Trophoblast cell (in vitro differentiated cells and primary cell): Measurements from ENCODE around the gene TTLL5.

ENCODE experiments used
- DNase-seq, 2 donors: peaks; one replicate each; pipeline ENCODE4 v3.0.0-alpha.2; 2016
- H2AFZ ChIP-seq: 2 replicates; pipeline ENCODE4 v1.6.1; 2013; ENCODE audit warnings: low read length, moderate library complexity, mild to moderate bottlenecking; ENCODE audit not compliant: insufficient read depth, poor library complexity
- H2AK5ac ChIP-seq: 2 replicates; pipeline ENCODE4 v1.6.1; 2013; ENCODE audit warnings: mild to moderate bottlenecking, low read length
- H2BK120ac ChIP-seq: 2 replicates; pipeline ENCODE4 v1.6.1; 2013; ENCODE audit warnings: low read length, mild to moderate bottlenecking, moderate library complexity; ENCODE audit not compliant: insufficient read depth, poor library complexity
- H2BK12ac ChIP-seq: 2 replicates; pipeline ENCODE4 v1.6.1; 2013; ENCODE audit warnings: mild to moderate bottlenecking, low read length, moderate library complexity
- H2BK5ac ChIP-seq: 2 replicates; pipeline ENCODE4 v1.6.1; 2013; ENCODE audit warnings: low read length, low read depth, moderate library complexity, mild to moderate bottlenecking; ENCODE audit not compliant: poor library complexity
- H3K14ac ChIP-seq: 2 replicates; pipeline ENCODE4 v1.6.1; 2013; ENCODE audit warnings: mild to moderate bottlenecking, low read length
- H3K18ac ChIP-seq: 2 replicates; pipeline ENCODE4 v1.6.1; 2013; ENCODE audit warnings: mild to moderate bottlenecking, low read length
- H3K23ac ChIP-seq: 2 replicates; pipeline ENCODE4 v1.6.1; 2013; ENCODE audit warnings: low read length
- H3K27ac ChIP-seq: 2 replicates; pipeline ENCODE4 v1.5.1; 2013; ENCODE audit warnings: low read depth, mild to moderate bottlenecking, inconsistent platforms, low read length, moderate library complexity
- H3K27me3 ChIP-seq: 2 replicates; pipeline ENCODE4 v1.6.1; 2013; ENCODE audit warnings: inconsistent platforms, mild to moderate bottlenecking, low read length, moderate library complexity; ENCODE audit not compliant: insufficient read depth
- H3K36me3 ChIP-seq, 2 experiments: 1 replicate in 1 of 2; 2 replicates in 1 of 2; pipeline ENCODE4 v1.6.1; 2013; ENCODE audit warnings: low read length in 2 of 2, mild to moderate bottlenecking in 2 of 2, moderate library complexity in 1 of 2; ENCODE audit not compliant: insufficient read depth in 2 of 2, control insufficient read depth in 1 of 2
- H3K4ac ChIP-seq: 2 replicates; pipeline ENCODE4 v1.6.1; 2013; ENCODE audit warnings: low read depth, mild to moderate bottlenecking, low read length, moderate library complexity
- H3K4me1 ChIP-seq, 2 experiments: 1 replicate in 1 of 2; 2 replicates in 1 of 2; pipeline ENCODE4 v1.6.1; 2013; ENCODE audit warnings: low read length in 2 of 2, mild to moderate bottlenecking in 2 of 2, moderate library complexity in 1 of 2; ENCODE audit not compliant: insufficient read depth in 2 of 2, control insufficient read depth in 1 of 2
- H3K4me2 ChIP-seq: 2 replicates; pipeline ENCODE4 v1.6.1; 2013; ENCODE audit warnings: inconsistent platforms, mild to moderate bottlenecking, low read length, moderate library complexity
- H3K4me3 ChIP-seq: 2 replicates; pipeline ENCODE4 v1.5.1; 2013; ENCODE audit warnings: mild to moderate bottlenecking, low read depth, low read length, inconsistent platforms
- H3K79me1 ChIP-seq: one replicate; pipeline ENCODE4 v1.6.1; 2013; ENCODE audit warnings: low read length
- H3K79me2 ChIP-seq: 2 replicates; pipeline ENCODE4 v1.6.1; 2013; ENCODE audit warnings: low read length, mild to moderate bottlenecking; ENCODE audit not compliant: control insufficient read depth, insufficient read depth, poor library complexity
- H3K9ac ChIP-seq: 2 replicates; pipeline ENCODE4 v1.6.1; 2013; ENCODE audit warnings: mild to moderate bottlenecking, low read length
- H3K9me3 ChIP-seq: 2 replicates; pipeline ENCODE4 v1.6.1; 2013; ENCODE audit warnings: low read depth, mild to moderate bottlenecking, control low read depth, inconsistent platforms, low read length; ENCODE audit not compliant: insufficient read depth
- H4K12ac ChIP-seq: 2 replicates; pipeline ENCODE4 v1.6.1; 2013; ENCODE audit warnings: low read depth, mild to moderate bottlenecking, low read length, moderate library complexity
- H4K8ac ChIP-seq: 2 replicates; pipeline ENCODE4 v1.6.1; 2013; ENCODE audit warnings: low read depth, mild to moderate bottlenecking, low read length, moderate library complexity
- H4K91ac ChIP-seq: one replicate; pipeline ENCODE4 v1.6.1; 2013; ENCODE audit warnings: low read depth, mild to moderate bottlenecking, low read length, moderate library complexity
- WGBS: extraction: QIAGEN DNeasy Blood & Tissue Kit; methylation state at CpG from one replicate; pipeline ENCODE4 v1.1.7; 2013; ENCODE audit warnings: missing lambda C conversion rate; ENCODE audit not compliant: insufficient read length, insufficient coverage; ENCODE audit errors: extremely low coverage; 5-methylcytosine and 5-hydroxymethylcytosine counted together

TTLL5 gene

GRCh38 chr14:75697918-75698317, 36.9 kb downstream of the TTLL5 start:
- no peak overlapping the region for H3K4me2 ChIP-seq
- DNase-seq, result no peak
- no peak overlapping the region for H3K9ac ChIP-seq
- H3K14ac ChIP-seq, result no peak overlapping the region
- H3K79me2 ChIP-seq, result no peaks in the 10 kb centered on the region
- peaks cover 1% of the 10 kb centered on the region for H3K9me3 ChIP-seq
- no peak overlapping the region for H2AFZ ChIP-seq
- no peak overlapping the region for H2AK5ac ChIP-seq
- H3K4me1 ChIP-seq, result no peaks in the 10 kb centered on the region
- H3K4ac ChIP-seq, result no peak overlapping the region
- no peak overlapping the region for H4K12ac ChIP-seq
- no CpG with 5 or more reads among the region's 2 CpGs for WGBS
- H3K27me3 ChIP-seq, result no peaks in the 10 kb centered on the region
- H3K79me1 ChIP-seq, result no peaks in the 10 kb centered on the region
- H3K36me3 ChIP-seq, result peaks cover 19 to 21% of the 10 kb centered on the region in 2 experiments
- H3K4me3 ChIP-seq, result no peak overlapping the region
- H3K18ac ChIP-seq, result no peak overlapping the region
- H2BK5ac ChIP-seq, result no peak overlapping the region
- H3K23ac ChIP-seq, result no peak overlapping the region
- no peak overlapping the region for H3K27ac ChIP-seq
- H2BK120ac ChIP-seq, result no peak overlapping the region
- no peak overlapping the region for H2BK12ac ChIP-seq
- H4K8ac ChIP-seq, result no peak overlapping the region
- H4K91ac ChIP-seq, result no peak overlapping the region

- no peak for DNase-seq
- H3K9me3 ChIP-seq, result peaks cover 1% of the 10 kb centered on the region
- H3K23ac ChIP-seq, result no peak overlapping the region
- no peak overlapping the region for H2AK5ac ChIP-seq
- no peaks in the 10 kb centered on the region for H3K4me1 ChIP-seq
- H3K79me1 ChIP-seq, result no peaks in the 10 kb centered on the region
- no peak overlapping the region for H2BK12ac ChIP-seq
- H3K14ac ChIP-seq, result no peak overlapping the region
- no peak overlapping the region for H2BK120ac ChIP-seq
- H4K91ac ChIP-seq, result no peak overlapping the region
- H2BK5ac ChIP-seq, result no peak overlapping the region
- no CpG with 5 or more reads among the region's 3 CpGs for WGBS
- H3K27me3 ChIP-seq, result no peaks in the 10 kb centered on the region
- peaks cover 17% of the 10 kb centered on the region in 2 experiments for H3K36me3 ChIP-seq
- no peaks in the 10 kb centered on the region for H3K79me2 ChIP-seq
- H4K8ac ChIP-seq, result no peak overlapping the region
- no peak overlapping the region for H3K27ac ChIP-seq
- H3K4me2 ChIP-seq, result no peak overlapping the region
- no peak overlapping the region for H3K9ac ChIP-seq
- no peak overlapping the region for H3K4me3 ChIP-seq
- H2AFZ ChIP-seq, result no peak overlapping the region
- H3K4ac ChIP-seq, result no peak overlapping the region
- no peak overlapping the region for H4K12ac ChIP-seq
- H3K18ac ChIP-seq, result no peak overlapping the region
Observed at GRCh38 chr14:75699331-75699730, 38.3 kb downstream of the TTLL5 start.

- Histone ChIP-seq H3K9me3 (no peaks in the 10 kb centered on the region), H3K4me1 (no peaks in the 10 kb centered on the region), H2BK5ac (no peak overlapping the region), H3K79me1 (no peaks in the 10 kb centered on the region), H3K27me3 (no peaks in the 10 kb centered on the region), H4K91ac (no peak overlapping the region), H3K18ac (no peak overlapping the region), H2BK120ac (no peak overlapping the region), H3K14ac (no peak overlapping the region), H2AK5ac (no peak overlapping the region), H3K36me3 (peaks cover 13 to 15% of the 10 kb centered on the region in 2 experiments), H4K12ac (no peak overlapping the region), H3K4me2 (no peak overlapping the region), H4K8ac (no peak overlapping the region), H2AFZ (no peak overlapping the region), H3K4me3 (no peak overlapping the region), H3K4ac (no peak overlapping the region), H3K27ac (no peak overlapping the region), H2BK12ac (no peak overlapping the region), H3K9ac (no peak overlapping the region), H3K79me2 (no peaks in the 10 kb centered on the region), H3K23ac (no peak overlapping the region)
- no peak for DNase-seq
- no CpG with 5 or more reads among the region's 6 CpGs for WGBS
Observed at GRCh38 chr14:75700295-75700694, 39.2 kb downstream of the TTLL5 start.

- H3K36me3 ChIP-seq, result peaks cover 13% of the 10 kb centered on the region in 2 experiments
Observed at GRCh38 chr14:75702122-75702521, 41.1 kb downstream of the TTLL5 start.

More at GRCh38 chr14:75702122-75702521, 41.1 kb downstream of the TTLL5 start:
- Histone ChIP-seq H3K4me2 (no peak overlapping the region), H3K79me2 (no peaks in the 10 kb centered on the region), H2BK120ac (no peak overlapping the region), H3K27me3 (no peaks in the 10 kb centered on the region), H2AK5ac (no peak overlapping the region), H3K79me1 (no peaks in the 10 kb centered on the region), H4K8ac (no peak overlapping the region), H4K91ac (no peak overlapping the region), H3K23ac (no peak overlapping the region), H4K12ac (no peak overlapping the region), H3K9me3 (no peaks in the 10 kb centered on the region), H3K14ac (no peak overlapping the region), H2AFZ (no peak overlapping the region), H3K18ac (no peak overlapping the region), H3K9ac (no peak overlapping the region), H2BK12ac (no peak overlapping the region), H3K27ac (no peak overlapping the region), H3K4ac (no peak overlapping the region), H3K4me3 (no peak overlapping the region), H2BK5ac (no peak overlapping the region), H3K4me1 (no peaks in the 10 kb centered on the region)
- DNase-seq, result no peak
- no CpG with 5 or more reads among the region's 2 CpGs for WGBS
